Activated CD8-positive, alpha-beta T cell treated with anti-CD3 and anti-CD28 coated beads for 36 hours (primary cell): ENCODE data around the gene GRID1. TPM values are rescaled to one million over a fixed set of nuclear protein-coding genes. Genes with fewer than 3 reads are reported as not detected.

ENCODE experiments used
- ATAC-seq: fragments of 200-7000 bp; cut with Tn5 transposase; one replicate; pipeline ENCODE4 v1.10.0; 2021; ENCODE audit warnings: mild to moderate bottlenecking, moderate library complexity
- CTCF ChIA-PET: fragments of 350-600 bp; sonication (Branson Sonifier 250); formaldehyde crosslinking; loops from one replicate; lab custom pipeline; 2021; ENCODE audit warnings: antibody characterized with exemption; lab: Charles Lee
- POLR2A ChIA-PET: fragments of 350-600 bp; sonication (Branson Sonifier 250); formaldehyde crosslinking; loops from one replicate; lab custom pipeline; 2021; ENCODE audit warnings: antibody characterized with exemption; lab: Charles Lee
- DNase-seq: peaks from one replicate; pipeline ENCODE4 v3.0.0-alpha.2; 2020
- H3K27ac Mint-ChIP-seq: one replicate; pipeline ENCODE4 v1.8.0; 2021; ENCODE audit warnings: mild to moderate bottlenecking, mixed read lengths
- H3K27me3 Mint-ChIP-seq: one replicate; pipeline ENCODE4 v1.8.0; 2021; ENCODE audit warnings: mixed read lengths
- H3K36me3 Mint-ChIP-seq: one replicate; pipeline ENCODE4 v1.8.0; 2021; ENCODE audit warnings: low read depth, mixed read lengths
- H3K4me1 Mint-ChIP-seq: one replicate; pipeline ENCODE4 v1.8.0; 2021; ENCODE audit warnings: low read depth, mixed read lengths
- H3K4me3 Mint-ChIP-seq: one replicate; pipeline ENCODE4 v1.8.0; 2021; ENCODE audit warnings: mild to moderate bottlenecking, moderate library complexity, mixed read lengths
- H3K9me3 Mint-ChIP-seq: one replicate; pipeline ENCODE4 v1.8.0; 2021; ENCODE audit warnings: mixed read lengths
- intact Hi-C: fragments of 100-400 bp; cut with micrococcal nuclease; formaldehyde crosslinking; loops from one replicate; pipeline ENCODE4 v1.10.0; 2022
- total RNA-seq, 2 experiments: library from RNA; stranded (reverse); gene quantifications; one replicate each; pipeline ENCODE4 v1.2.3, GENCODE V29; 2021
- TF ChIP-seq, protein P1 (sequence below): fragments of 200-600 bp; IDR thresholded peaks from one replicate; pipeline ENCODE4 v1.8.0; 2022; ENCODE audit warnings: antibody characterized with exemption, mild to moderate bottlenecking

GRID1 gene
- total RNA-seq, 2 experiments from 2014 or later, result not detected

DNA sequence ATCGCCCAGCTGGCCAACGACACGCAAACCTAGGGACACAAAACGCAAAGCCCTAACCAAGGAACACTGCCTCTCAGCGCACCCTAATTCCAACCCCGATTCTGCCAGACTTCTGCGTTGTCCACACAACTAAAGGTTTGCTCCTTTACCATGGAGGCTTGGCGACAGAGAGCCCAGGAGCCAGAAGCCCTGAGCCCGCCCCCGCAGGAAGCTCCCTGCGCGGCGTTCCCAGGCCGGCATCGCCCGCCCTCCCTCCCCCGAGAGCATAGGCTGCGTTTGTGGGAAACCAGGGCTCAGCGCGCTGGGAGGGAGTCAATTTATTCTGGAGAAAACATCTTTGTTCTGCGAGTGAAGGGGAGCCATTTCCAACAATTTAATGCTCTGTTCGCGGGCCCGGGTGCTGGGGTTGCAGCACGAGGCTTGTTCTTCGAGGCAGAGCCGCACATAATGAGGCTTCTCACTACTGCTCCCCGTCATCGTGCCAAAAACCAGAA, 103.9 kb downstream of the GRID1 start:
- intact Hi-C loops, result loop anchor here (5.0 kb wide), 1 partner anchor 115 kb away; no protein-coding TSS in a partner anchor
- no peaks in the 10 kb centered on the region for H3K9me3 Mint-ChIP-seq
- H3K27me3 Mint-ChIP-seq, result peaks cover 14% of the 10 kb centered on the region
- CTCF ChIA-PET, result no interaction called here
- DNase-seq (no peak), ATAC-seq (no peak)
- no peak overlapping the region for H3K27ac Mint-ChIP-seq
- H3K4me3 Mint-ChIP-seq, result no peak overlapping the region
- H3K4me1 Mint-ChIP-seq, result no peaks in the 10 kb centered on the region
- no peaks in the 10 kb centered on the region for H3K36me3 Mint-ChIP-seq
- TF ChIP-seq, protein P1, sequence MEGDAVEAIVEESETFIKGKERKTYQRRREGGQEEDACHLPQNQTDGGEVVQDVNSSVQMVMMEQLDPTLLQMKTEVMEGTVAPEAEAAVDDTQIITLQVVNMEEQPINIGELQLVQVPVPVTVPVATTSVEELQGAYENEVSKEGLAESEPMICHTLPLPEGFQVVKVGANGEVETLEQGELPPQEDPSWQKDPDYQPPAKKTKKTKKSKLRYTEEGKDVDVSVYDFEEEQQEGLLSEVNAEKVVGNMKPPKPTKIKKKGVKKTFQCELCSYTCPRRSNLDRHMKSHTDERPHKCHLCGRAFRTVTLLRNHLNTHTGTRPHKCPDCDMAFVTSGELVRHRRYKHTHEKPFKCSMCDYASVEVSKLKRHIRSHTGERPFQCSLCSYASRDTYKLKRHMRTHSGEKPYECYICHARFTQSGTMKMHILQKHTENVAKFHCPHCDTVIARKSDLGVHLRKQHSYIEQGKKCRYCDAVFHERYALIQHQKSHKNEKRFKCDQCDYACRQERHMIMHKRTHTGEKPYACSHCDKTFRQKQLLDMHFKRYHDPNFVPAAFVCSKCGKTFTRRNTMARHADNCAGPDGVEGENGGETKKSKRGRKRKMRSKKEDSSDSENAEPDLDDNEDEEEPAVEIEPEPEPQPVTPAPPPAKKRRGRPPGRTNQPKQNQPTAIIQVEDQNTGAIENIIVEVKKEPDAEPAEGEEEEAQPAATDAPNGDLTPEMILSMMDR, result no peak
- POLR2A ChIA-PET, result no interaction called here

DNA sequence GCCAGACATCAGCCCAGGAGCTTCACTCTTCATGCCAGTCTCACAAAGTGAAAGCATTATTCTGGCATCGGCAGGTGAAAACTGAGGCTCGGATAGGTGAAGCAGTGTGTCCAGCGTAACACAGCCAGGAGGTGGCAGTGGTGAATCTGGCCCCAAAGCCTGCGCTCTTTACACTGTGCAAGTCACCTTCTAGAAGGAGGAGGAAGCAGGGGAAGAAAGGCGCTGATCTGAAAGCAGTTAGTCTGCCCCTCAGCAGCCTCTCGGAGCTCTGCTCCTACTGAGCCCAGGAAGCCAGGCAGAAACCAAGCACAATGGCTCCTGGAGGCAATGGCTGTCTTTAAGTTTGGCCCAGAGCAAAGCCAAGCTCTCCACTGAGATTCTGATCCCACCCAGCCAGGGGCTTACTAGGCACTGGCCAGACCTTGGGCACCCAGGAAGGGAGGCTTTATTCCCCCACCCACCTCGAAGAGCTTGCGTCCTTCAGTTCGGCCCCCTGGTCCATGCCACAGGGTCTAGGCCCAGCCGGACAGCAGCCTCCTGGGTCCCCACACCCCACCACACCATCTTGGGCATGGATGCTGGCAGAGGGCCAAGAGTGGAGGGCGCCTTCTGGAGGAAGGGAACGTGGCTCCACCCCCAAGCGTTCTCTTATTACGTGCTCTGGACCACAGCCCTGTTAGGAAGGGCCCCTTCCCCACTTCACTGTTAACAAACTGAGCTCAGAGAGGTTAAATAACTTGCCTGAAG, 104.5 kb downstream of the GRID1 start:
- Mint-ChIP-seq H3K27me3 (peaks cover 14% of the 10 kb centered on the region), H3K4me1 (no peaks in the 10 kb centered on the region)

DNA sequence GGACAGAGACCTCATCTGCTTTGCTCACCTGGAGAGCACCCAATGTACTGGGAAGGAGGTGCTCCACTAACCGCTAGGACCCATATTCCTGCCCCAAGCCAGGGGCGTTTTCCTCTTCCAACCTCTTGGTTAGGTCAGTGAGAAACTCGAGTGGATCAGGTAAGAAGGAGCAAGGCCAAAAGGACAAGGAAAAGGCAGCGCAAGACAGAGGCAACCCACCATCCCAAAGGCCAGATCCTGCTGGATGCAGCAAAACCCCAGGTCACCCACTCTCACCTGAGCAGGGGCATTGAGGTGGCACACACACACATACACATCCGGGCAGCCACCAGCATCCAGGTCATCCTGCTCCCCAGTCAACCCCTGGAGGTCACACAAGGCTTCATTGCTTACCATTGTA, 105.1 kb downstream of the GRID1 start:
- H3K27ac Mint-ChIP-seq, result no peak overlapping the region
- POLR2A ChIA-PET, result no interaction called here
- TF ChIP-seq, protein P1, result no peak
- no peaks in the 10 kb centered on the region for H3K4me1 Mint-ChIP-seq
- H3K36me3 Mint-ChIP-seq, result no peaks in the 10 kb centered on the region
- H3K27me3 Mint-ChIP-seq, result peaks cover 14% of the 10 kb centered on the region
- intact Hi-C loops, result loop anchor here (5.0 kb wide), 1 partner anchor 116 kb away; no protein-coding TSS in a partner anchor
- CTCF ChIA-PET, result no interaction called here
- no peaks in the 10 kb centered on the region for H3K9me3 Mint-ChIP-seq
- no peak for ATAC-seq
- no peak overlapping the region for H3K4me3 Mint-ChIP-seq
- no peak for DNase-seq

More for the DNA sequence above, 104.5 kb downstream of the GRID1 start:
- intact Hi-C loops, result loop anchor here (5.0 kb wide), 1 partner anchor 115 kb away; no protein-coding TSS in a partner anchor
- Mint-ChIP-seq H3K9me3 (no peaks in the 10 kb centered on the region), H3K36me3 (no peaks in the 10 kb centered on the region), H3K27ac (no peak overlapping the region), H3K4me3 (no peak overlapping the region)
- ATAC-seq, result peak; percentile 70
- TF ChIP-seq, protein P1, result no peak
- ChIA-PET POLR2A (no interaction called here), CTCF (no interaction called here)
- DNase-seq, result peak; percentile 38

DNA sequence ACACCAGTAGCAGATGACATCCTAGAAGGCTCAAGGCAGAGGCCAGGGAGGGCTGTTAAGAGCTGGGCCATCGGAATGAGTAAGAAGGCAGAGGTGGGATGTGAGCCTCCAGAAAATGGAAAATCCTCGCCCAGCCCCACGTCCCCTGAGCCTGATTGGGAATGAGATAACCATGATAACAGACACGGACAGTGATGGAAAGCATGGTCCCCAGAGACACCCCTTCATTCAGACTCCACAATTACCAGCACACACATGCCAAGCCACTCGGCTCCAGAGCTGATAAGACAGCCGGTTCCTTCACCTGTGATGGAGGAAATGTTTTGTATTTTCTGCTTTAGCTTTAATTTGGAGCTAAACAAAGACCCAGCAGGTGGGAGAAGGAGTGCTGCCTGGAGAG, 106.0 kb downstream of the GRID1 start:
- CTCF ChIA-PET, result no interaction called here
- DNase-seq (no peak), ATAC-seq (no peak)
- POLR2A ChIA-PET, result interaction anchor here (0.6 kb wide), 1 partner anchor 321 kb away, joined by 3 read pairs; no protein-coding TSS in a partner anchor
- TF ChIP-seq, protein P1, result no peak
- Mint-ChIP-seq H3K27ac (no peak overlapping the region), H3K4me1 (no peaks in the 10 kb centered on the region), H3K4me3 (no peak overlapping the region), H3K36me3 (no peaks in the 10 kb centered on the region), H3K27me3 (peaks cover 11% of the 10 kb centered on the region), H3K9me3 (no peaks in the 10 kb centered on the region)
- intact Hi-C loops, result loop anchor here (5.0 kb wide), 1 partner anchor 117 kb away; no protein-coding TSS in a partner anchor
